ENCODE measurements around the gene APOA5. TPM values are rescaled to one million over a fixed set of nuclear protein-coding genes. Genes with fewer than 3 reads are reported as not detected.

The APOA5 gene
- total RNA-seq, 4 donors from 2014 or later = not detected

DNA sequence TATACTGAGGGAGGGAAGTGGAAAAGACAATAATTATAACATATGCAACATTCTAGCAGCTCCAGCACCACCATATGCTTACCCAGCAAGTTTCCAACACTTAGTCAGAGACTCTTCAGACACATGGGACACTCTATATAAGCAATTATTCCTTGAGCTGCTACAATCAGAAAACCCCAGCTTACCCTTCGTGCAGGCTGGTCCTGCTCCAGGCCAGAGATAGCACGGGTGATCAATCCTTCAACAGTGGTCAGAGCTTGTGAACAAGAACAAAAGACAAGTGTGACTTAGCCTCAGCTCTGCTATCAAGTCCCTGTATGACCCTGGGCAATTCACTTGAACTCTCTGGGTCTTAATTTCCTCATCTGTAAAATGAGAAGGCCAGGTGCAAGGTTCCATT lies 5.4 kb downstream of the APOA5 start:
- no peaks in the 10 kb centered on the region for H3K9me3 ChIP-seq
- no peaks in the 10 kb centered on the region for H3K27me3 ChIP-seq
- 85 to 94% methylated on average over 2 of the region's 2 CpGs for WGBS, 2 donors
- TF ChIP-seq EP300 (IDR thresholded peaks at IDR 0.05) (no peak), POLR2A (IDR thresholded peaks at IDR 0.05) (no peak)
- TF ChIP-seq, protein P1, sequence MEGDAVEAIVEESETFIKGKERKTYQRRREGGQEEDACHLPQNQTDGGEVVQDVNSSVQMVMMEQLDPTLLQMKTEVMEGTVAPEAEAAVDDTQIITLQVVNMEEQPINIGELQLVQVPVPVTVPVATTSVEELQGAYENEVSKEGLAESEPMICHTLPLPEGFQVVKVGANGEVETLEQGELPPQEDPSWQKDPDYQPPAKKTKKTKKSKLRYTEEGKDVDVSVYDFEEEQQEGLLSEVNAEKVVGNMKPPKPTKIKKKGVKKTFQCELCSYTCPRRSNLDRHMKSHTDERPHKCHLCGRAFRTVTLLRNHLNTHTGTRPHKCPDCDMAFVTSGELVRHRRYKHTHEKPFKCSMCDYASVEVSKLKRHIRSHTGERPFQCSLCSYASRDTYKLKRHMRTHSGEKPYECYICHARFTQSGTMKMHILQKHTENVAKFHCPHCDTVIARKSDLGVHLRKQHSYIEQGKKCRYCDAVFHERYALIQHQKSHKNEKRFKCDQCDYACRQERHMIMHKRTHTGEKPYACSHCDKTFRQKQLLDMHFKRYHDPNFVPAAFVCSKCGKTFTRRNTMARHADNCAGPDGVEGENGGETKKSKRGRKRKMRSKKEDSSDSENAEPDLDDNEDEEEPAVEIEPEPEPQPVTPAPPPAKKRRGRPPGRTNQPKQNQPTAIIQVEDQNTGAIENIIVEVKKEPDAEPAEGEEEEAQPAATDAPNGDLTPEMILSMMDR (IDR thresholded peaks at IDR 0.05) = no peak
- no peak for DNase-seq (ENCODE audit: low spot score in 2 of 2)
- no peak overlapping the region for H3K4me3 ChIP-seq
- H3K27ac ChIP-seq = no peak overlapping the region
- peaks cover 0 to 29% (median 14%) of the 10 kb centered on the region in 4 donors for H3K4me1 ChIP-seq
- peaks cover 8 to 54% (median 35%) of the 10 kb centered on the region in 3 donors for H3K36me3 ChIP-seq

DNA sequence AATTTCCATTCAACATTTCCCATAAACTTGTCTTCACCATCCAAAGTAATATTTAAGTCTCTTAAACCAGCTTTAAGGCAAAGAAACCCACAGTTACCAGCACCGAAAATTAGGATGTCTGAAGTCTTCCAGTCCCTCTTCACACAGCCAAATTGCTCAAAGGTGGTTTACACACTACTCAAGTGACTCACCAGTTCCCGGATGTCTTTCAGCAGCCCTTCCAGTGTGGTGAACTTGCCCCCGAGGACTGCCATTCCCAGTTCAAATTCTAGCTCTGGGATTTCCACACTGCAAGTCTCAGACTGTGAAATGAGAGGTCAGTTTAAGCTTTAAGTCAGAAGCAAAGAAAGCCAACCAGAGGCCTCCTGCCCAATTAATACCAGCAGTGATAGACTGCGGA lies 9.0 kb downstream of the APOA5 start:
- Histone ChIP-seq H3K27ac (no peak overlapping the region), H3K4me1 (peaks cover 0 to 15% (median 10%) of the 10 kb centered on the region in 4 donors), H3K4me3 (no peak overlapping the region), H3K27me3 (no peaks in the 10 kb centered on the region), H3K36me3 (peaks cover 8 to 89% (median 59%) of the 10 kb centered on the region in 3 donors), H3K9me3 (no peaks in the 10 kb centered on the region)
- 88 to 97% methylated on average over 4 of the region's 4 CpGs for WGBS, 2 donors
- DNase-seq (ENCODE audit: low spot score in 2 of 2) = no peak
- TF ChIP-seq EP300 (IDR thresholded peaks at IDR 0.05) = no peak
- no peak for TF ChIP-seq POLR2A (IDR thresholded peaks at IDR 0.05)
- TF ChIP-seq, protein P1 (IDR thresholded peaks at IDR 0.05) = no peak

DNA sequence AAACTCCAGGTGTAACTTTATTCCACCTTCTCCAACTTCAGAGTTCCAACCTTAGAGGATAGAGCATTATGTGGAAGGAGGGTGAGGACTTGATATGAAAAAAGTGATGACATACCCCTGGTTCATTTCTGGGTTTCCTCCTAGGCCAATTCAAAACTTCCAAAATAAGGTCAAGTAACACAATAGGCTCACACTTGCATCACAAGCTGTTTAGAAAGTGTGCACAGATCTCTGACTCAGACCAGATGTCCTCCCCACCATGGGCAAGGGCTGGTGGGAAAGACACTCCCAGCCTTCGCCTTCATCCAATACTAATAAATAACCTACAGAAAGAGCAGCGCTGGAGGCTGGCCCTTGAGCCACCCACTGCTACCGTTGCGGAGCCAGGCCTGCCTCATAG lies 13.1 kb downstream of the APOA5 start:
- H3K36me3 ChIP-seq = peaks cover 3 to 78% (median 43%) of the 10 kb centered on the region in 3 donors
- DNase-seq (ENCODE audit: low spot score in 2 of 2) = no peak
- 92 to 93% methylated on average over 4 of the region's 4 CpGs for WGBS, 2 donors
- H3K27ac ChIP-seq = no peak overlapping the region
- TF ChIP-seq, protein P1 (IDR thresholded peaks at IDR 0.05) = no peak
- no peak for TF ChIP-seq EP300 (IDR thresholded peaks at IDR 0.05)
- TF ChIP-seq POLR2A (IDR thresholded peaks at IDR 0.05) = no peak
- peaks cover 0 to 5% (median 4%) of the 10 kb centered on the region in 4 donors for H3K4me1 ChIP-seq
- no peak overlapping the region for H3K4me3 ChIP-seq
- no peaks in the 10 kb centered on the region for H3K9me3 ChIP-seq
- no peaks in the 10 kb centered on the region for H3K27me3 ChIP-seq

DNA sequence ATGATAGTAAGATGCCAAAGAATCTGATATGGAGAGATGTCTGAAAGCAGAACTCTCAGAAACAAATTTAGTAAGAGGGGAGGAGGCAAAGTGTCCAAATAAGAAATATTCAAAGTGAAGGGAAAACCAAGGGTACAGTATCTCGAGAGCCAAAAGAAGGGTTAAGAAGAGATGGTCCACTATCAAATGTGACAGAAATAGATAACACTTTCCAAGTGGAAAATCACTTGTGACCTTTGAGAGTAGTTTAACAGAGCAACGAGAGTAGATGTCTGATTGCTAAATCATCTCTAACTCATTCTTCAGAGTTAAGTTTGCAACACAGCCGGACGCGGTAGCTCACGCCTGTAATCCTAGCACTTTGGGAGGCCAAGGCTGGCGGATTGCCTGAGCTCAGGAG lies 14.6 kb downstream of the APOA5 start:
- Histone ChIP-seq H3K27ac (no peak overlapping the region), H3K4me1 (peaks cover 0 to 9% (median 7%) of the 10 kb centered on the region in 4 donors), H3K4me3 (no peak overlapping the region), H3K36me3 (peaks cover 0 to 63% (median 28%) of the 10 kb centered on the region in 3 donors), H3K27me3 (no peaks in the 10 kb centered on the region), H3K9me3 (no peaks in the 10 kb centered on the region)
- no peak for DNase-seq (ENCODE audit: low spot score in 2 of 2)
- TF ChIP-seq, protein P1 (IDR thresholded peaks at IDR 0.05) = no peak
- no peak for TF ChIP-seq EP300 (IDR thresholded peaks at IDR 0.05)
- no peak for TF ChIP-seq POLR2A (IDR thresholded peaks at IDR 0.05)
- WGBS, 2 donors = 79 to 83% methylated on average over 7 of the region's 7 CpGs

DNA sequence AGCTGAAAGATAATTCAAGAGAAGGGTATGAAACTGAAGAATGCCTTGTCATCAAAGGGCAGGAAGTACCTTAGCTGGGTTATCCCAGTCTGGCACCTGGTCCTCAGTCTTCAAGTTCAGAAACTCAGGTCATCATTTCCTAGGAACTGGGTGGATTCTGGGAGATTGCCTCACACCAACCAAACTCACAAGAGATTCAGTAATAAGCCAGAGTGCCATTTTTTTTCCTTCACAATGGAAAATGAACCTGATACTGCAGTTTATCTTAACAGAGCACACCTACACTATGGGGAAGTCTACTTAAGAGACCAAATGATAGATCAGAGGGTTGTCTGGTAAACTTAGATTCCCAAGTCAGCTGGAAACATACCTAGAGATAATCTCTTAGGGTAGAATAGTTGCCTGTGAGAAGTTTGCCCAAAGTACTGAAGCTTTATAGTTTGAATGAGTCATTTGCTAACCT lies 15.1 kb downstream of the APOA5 start:
- Histone ChIP-seq H3K27ac (no peak overlapping the region), H3K27me3 (no peaks in the 10 kb centered on the region), H3K36me3 (peaks cover 0 to 58% (median 26%) of the 10 kb centered on the region in 3 donors), H3K4me3 (no peak overlapping the region), H3K9me3 (no peaks in the 10 kb centered on the region), H3K4me1 (peaks cover 0 to 14% (median 12%) of the 10 kb centered on the region in 4 donors)
- DNase-seq (ENCODE audit: low spot score in 2 of 2) = no peak
- TF ChIP-seq, protein P1 (IDR thresholded peaks at IDR 0.05) = no peak
- TF ChIP-seq POLR2A (IDR thresholded peaks at IDR 0.05) (no peak), EP300 (IDR thresholded peaks at IDR 0.05) (no peak)
